Large intestine (tissue), 3 donors: ENCODE results near the gene ASB6. TPM values are rescaled to one million over a fixed set of nuclear protein-coding genes. Genes with fewer than 3 reads are reported as not detected.
"Not testable (repeated sequence)": the region's sequence is repeated elsewhere in the genome, so short reads cannot be mapped to it uniquely, and the experiment has no call there.

ENCODE experiments used
- DNase-seq, 2 donors: peaks; one replicate each; pipeline versions ENCODE4 v3.0.0 to v3.0.0-alpha.2; 2013
- H3K27ac ChIP-seq: one replicate; pipeline ENCODE4 v1.5.1; 2013; ENCODE audit warnings: low read length
- H3K27me3 ChIP-seq: 2 replicates; pipeline ENCODE4 v1.6.1; 2013; ENCODE audit warnings: low read length; ENCODE audit not compliant: control insufficient read depth, insufficient read depth
- H3K36me3 ChIP-seq: 2 replicates; pipeline ENCODE4 v1.6.1; 2013; ENCODE audit warnings: low read length; ENCODE audit not compliant: control insufficient read depth, insufficient read depth
- H3K4me1 ChIP-seq: one replicate; pipeline ENCODE4 v1.6.1; 2013; ENCODE audit warnings: low read length; ENCODE audit not compliant: control insufficient read depth, insufficient read depth
- H3K4me3 ChIP-seq: one replicate; pipeline ENCODE4 v1.5.1; 2013; ENCODE audit warnings: low read length
- H3K9me3 ChIP-seq: one replicate; pipeline ENCODE4 v1.6.1; 2013; ENCODE audit warnings: mild to moderate bottlenecking, low read depth, low read length, moderate library complexity; ENCODE audit not compliant: control insufficient read depth
- WGBS: methylation state at CpG from one replicate; pipeline ENCODE4 v1.1.5; 2013; ENCODE audit warnings: low lambda C conversion rate; ENCODE audit not compliant: insufficient coverage; 5-methylcytosine and 5-hydroxymethylcytosine counted together
- polyA plus RNA-seq: library from polyadenylated mRNA; unstranded; fragments of 120-200 nt; gene quantifications from one replicate; pipeline ENCODE4 v1.2.1, GENCODE V29; 2013

The ASB6 gene
- polyA plus RNA-seq, 1 donor: 14.8 TPM

DNA sequence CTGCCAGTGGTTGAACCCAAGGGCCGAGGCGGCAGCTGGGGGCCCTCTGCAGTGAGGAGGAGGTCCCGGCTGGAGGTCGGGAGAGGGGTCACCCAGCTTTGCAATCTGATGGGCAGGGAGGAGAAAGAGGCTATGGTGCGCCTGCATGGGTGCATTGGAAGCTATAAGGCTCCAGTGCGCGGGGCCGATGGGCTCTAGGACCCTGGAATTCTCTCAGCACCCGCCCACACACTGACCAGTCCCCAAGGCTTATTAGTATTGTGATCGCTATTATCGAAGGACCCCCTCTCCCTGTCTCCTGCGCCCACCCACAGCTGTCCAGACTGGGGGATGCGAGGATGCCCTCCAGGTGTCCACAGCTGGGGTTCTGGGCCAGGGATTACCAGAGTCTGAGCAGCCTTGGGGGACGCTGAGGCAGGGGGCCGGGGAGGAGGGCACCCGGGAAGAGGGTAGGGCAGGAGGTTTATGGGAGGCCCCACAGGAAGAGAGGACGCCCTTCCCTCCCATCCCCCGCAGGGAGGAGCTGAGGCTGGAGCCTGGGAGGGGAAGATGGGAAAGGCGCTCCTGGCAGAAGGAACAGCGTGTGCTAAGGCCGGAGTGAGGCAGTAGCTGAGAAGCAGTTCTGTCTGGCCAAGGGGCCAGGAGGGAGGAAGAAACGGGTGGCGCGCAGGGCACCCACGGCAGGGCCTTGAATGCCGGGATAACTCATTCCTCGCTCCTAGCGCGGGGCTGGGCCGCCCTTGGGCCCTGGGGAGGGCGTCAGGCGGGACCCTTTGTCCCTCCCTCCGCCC is 45.2 kb downstream of the ASB6 start:
- Histone ChIP-seq H3K27me3 (no peaks in the 10 kb centered on the region), H3K4me3 (peak overlapping the region; percentile 44), H3K36me3 (no peaks in the 10 kb centered on the region), H3K4me1 (peaks cover 18% of the 10 kb centered on the region), H3K27ac (peak overlapping the region; percentile 17), H3K9me3 (no peaks in the 10 kb centered on the region)
- WGBS: no CpG with 5 or more reads among the region's 33 CpGs
- DNase-seq: peak; percentile 57 to 81

DNA sequence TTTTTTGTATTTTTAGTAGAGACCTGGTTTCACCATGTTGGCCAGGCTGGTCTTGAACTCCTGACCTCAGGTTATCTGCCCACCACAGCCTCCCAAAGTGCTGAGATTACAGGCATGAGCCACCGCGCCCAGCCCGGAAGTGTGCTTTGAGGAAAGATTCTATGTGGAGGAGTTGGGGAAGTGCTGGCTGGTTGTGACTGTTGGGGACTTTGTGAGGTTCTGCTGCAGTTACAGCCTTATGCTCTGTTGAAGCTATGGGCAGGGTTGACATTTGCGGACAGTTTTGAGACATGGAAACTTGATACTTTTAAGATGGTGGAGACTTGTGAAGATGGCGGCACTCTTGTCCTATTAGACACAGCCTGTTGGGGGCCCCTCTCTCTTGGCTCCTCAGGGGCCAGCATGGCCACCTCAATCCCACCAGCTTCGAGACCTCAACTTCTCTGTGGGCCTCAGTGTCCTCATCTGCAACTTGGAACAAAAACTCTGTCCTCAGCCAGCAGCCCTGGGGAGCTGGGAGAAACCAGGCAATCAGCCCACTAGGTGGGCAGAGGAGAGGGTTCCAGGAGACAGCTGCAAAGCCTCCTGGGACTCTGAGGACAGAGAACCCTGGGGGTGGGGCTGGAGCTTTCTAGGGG is 45.9 kb downstream of the ASB6 start:
- no peaks in the 10 kb centered on the region for H3K36me3 ChIP-seq
- DNase-seq: no peak
- no peak overlapping the region for H3K4me3 ChIP-seq
- H3K27me3 ChIP-seq: no peaks in the 10 kb centered on the region
- WGBS: no CpG with 5 or more reads among the region's 6 CpGs
- H3K4me1 ChIP-seq: peaks cover 18% of the 10 kb centered on the region
- H3K9me3 ChIP-seq: no peaks in the 10 kb centered on the region
- no peak overlapping the region for H3K27ac ChIP-seq

DNA sequence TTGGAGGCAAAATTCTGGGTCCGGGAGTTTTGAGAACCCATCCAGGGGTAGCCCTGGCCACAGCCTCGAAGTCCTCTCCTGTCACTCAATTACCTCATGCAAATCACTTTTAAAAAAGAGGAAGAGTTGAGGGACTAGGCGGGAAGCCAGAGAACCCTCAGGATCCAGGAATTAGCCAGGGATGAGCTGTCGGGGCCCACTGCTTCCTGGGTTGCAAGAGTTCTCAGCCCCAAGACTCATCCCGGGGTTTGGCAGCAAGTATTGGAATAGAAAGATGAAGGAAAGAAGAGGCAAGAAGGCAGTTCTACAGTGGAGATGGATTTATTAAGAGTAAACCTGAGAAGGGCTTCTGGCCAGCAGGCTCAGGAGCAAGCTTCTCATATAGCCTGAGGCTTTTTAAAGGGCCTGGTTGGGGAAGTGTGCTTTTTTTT is 46.6 kb downstream of the ASB6 start:
- DNase-seq: no peak
- no peak overlapping the region for H3K4me3 ChIP-seq
- no peaks in the 10 kb centered on the region for H3K36me3 ChIP-seq
- no peak overlapping the region for H3K27ac ChIP-seq
- H3K9me3 ChIP-seq: no peaks in the 10 kb centered on the region
- WGBS: no CpG with 5 or more reads among the region's 5 CpGs
- H3K4me1 ChIP-seq: peaks cover 18% of the 10 kb centered on the region
- H3K27me3 ChIP-seq: no peaks in the 10 kb centered on the region

DNA sequence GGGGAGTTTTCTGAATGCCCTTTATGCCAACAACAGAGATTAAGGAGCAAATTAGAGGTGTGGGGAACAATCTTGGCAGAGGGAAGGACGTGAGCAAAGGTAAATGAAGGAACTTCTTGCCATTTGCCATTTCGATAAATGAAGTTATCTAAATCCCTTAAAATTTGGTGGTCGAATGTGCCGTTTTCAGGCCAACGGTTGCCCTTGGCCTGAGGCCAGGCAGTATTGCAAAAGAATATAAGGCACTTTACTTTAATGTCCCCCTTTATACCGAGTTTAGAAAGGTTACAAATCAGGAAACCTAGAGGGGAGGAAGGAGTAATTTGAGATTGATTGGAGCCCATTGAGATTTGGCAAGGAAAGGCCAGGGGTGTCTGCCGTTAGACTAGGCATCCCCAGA is 47.3 kb downstream of the ASB6 start:
- H3K27me3 ChIP-seq: no peaks in the 10 kb centered on the region
- no peak for DNase-seq
- H3K4me1 ChIP-seq: peaks cover 18% of the 10 kb centered on the region
- H3K36me3 ChIP-seq: no peaks in the 10 kb centered on the region
- no peak overlapping the region for H3K4me3 ChIP-seq
- WGBS: no CpG with 5 or more reads among the region's 7 CpGs
- H3K27ac ChIP-seq: no peak overlapping the region
- no peaks in the 10 kb centered on the region for H3K9me3 ChIP-seq

DNA sequence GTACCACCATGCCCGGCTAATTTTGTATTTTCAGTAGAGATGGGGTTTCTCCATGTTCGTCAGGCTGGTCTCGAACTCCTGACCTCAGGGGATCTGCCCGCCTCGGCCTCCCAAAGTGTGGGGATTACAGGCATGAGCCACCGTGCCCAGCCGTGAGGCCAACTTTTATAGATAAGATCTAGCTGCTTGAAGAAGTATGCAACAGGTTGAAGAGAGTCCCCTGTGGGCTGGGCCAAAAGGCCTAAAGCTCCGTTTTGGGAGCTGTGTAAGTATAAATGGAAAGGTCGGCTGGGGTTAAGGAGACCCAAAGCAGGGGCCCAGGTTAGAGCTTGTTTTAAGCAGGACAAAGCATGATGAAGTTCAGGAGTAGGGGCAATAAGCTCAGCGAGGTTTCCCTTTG is 49.2 kb downstream of the ASB6 start:
- H3K4me3 ChIP-seq, DNase-seq, H3K27ac ChIP-seq, H3K27me3 ChIP-seq, H3K36me3 ChIP-seq, H3K9me3 ChIP-seq, H3K4me1 ChIP-seq: not testable (repeated sequence)
- WGBS: no CpG with 5 or more reads among the region's 10 CpGs

DNA sequence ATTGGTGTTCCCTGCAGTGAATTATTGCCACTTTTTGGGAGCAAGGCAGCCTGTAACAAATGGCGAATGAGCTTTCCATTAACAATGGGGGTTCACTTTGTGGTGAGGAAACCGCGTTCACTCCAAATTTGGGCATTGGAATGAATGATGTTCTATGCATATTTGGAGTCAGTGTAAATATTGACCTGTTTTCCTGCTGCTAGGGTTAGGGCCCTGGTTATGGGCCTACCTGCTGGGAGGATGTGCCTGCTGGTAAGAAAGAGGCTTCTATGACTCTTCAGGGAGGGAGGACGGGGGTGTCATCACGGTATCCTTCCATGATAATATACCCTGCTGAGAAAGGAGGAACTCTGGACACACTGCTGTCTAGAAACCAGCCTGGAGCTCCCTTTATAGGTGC is 50.0 kb downstream of the ASB6 start:
- no peaks in the 10 kb centered on the region for H3K36me3 ChIP-seq
- DNase-seq: no peak
- no peaks in the 10 kb centered on the region for H3K9me3 ChIP-seq
- H3K27me3 ChIP-seq: no peaks in the 10 kb centered on the region
- peaks cover 6% of the 10 kb centered on the region for H3K4me1 ChIP-seq
- H3K27ac ChIP-seq: no peak overlapping the region
- H3K4me3 ChIP-seq: no peak overlapping the region
- WGBS: no CpG with 5 or more reads among the region's 5 CpGs

DNA sequence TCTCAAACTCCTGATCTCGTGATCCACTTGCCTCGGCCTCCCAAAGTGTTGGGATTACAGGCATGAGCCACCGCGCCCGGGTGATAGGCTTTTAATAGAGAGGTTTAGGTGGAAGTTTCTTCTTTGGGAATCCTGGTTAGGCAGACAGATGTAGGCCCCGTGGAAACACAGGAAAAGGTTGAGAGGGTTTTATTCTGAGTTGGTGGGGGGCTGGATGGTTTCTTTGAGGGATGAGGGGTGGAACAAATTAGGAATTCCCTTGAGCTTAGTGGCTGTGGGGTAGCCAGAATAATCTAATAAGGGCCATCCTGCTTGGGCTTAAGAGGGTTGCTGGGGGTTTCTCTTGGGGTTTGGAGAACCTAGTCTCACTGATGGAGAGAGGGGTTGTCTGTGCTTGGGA is 51.5 kb downstream of the ASB6 start:
- Histone ChIP-seq H3K9me3 (no peaks in the 10 kb centered on the region), H3K4me1 (no peaks in the 10 kb centered on the region), H3K27me3 (no peaks in the 10 kb centered on the region), H3K27ac (no peak overlapping the region), H3K4me3 (no peak overlapping the region), H3K36me3 (no peaks in the 10 kb centered on the region)
- DNase-seq: no peak
- 60% methylated on average over 1 of the region's 6 CpGs for WGBS

DNA sequence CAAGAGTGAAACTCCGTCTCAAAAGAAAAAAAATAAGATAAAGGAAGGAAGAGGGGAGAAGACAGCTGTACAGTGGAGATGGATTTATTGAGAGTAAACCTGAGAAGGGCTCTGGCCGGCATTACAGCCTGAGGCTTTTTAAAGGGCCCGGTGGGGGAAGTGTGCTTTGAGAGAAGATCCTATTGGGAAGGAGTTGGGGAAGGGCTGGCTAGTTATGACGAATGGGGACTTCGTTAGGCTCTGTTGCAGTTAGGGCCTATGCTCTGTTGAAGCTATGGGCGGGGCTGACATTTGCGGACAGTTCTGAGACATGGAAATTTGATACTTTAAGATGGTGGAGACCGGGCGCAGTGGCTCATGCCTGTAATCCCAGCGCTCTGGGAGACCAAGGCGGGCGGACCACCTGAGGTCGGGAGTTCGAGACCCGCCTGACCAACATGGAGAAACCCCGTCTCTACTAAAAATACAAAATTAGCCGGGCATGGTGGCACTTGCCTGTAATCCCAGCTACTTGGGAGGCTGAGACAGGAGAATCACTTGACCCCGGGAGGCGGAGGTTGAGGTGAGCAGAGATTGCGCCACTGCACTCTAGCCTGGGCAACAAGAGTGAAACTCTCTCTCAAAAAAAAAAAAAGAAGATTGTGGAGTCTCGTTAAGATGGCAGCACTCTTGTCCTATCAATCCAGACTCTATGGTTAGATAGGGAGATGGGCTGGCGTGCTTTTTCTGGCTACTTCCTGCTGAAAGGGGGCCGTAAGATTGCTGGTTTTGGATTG is 54.3 kb downstream of the ASB6 start:
- H3K4me1 ChIP-seq: peaks cover 9% of the 10 kb centered on the region
- H3K27me3 ChIP-seq: no peaks in the 10 kb centered on the region
- WGBS: 90% methylated on average over 2 of the region's 23 CpGs
- DNase-seq: no peak
- no peaks in the 10 kb centered on the region for H3K9me3 ChIP-seq
- no peak overlapping the region for H3K4me3 ChIP-seq
- H3K27ac ChIP-seq: no peak overlapping the region
- no peaks in the 10 kb centered on the region for H3K36me3 ChIP-seq

DNA sequence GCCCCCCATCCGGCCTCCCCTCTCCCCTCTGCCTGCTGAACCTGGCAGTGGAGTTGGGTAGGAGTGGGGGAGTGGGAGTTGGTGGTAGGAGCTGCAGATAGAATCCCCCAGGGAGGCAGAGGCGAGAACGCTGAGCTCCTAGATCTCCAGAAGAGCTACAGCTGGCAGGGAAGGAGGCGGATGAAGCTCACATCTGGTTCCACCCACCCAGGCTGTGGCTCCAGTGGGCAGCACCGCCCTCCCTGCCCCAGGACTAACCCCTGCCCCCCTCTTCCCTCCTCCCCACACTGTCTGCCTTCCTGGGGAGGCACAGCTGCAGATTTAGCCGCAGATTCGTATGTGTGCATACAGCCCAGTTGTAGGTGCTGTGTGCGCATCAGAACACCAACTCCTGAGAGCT is 55.3 kb downstream of the ASB6 start:
- DNase-seq: no peak
- H3K27me3 ChIP-seq: no peaks in the 10 kb centered on the region

GRCh38 chr9:129586245-129586644 is 55.7 kb downstream of the ASB6 start:
- Histone ChIP-seq H3K4me1 (peaks cover 9% of the 10 kb centered on the region), H3K4me3 (no peak overlapping the region), H3K36me3 (no peaks in the 10 kb centered on the region), H3K27ac (no peak overlapping the region), H3K27me3 (no peaks in the 10 kb centered on the region), H3K9me3 (no peaks in the 10 kb centered on the region)
- no peak for DNase-seq
- WGBS: no CpG with 5 or more reads among the region's 1 CpG

More for the DNA sequence above, 55.3 kb downstream of the ASB6 start:
- Histone ChIP-seq H3K9me3 (no peaks in the 10 kb centered on the region), H3K27ac (no peak overlapping the region), H3K4me1 (peaks cover 9% of the 10 kb centered on the region), H3K4me3 (no peak overlapping the region), H3K36me3 (no peaks in the 10 kb centered on the region)
- WGBS: no CpG with 5 or more reads among the region's 8 CpGs
